GM04503 (cell line): ENCODE measurements around the gene MAMDC2.

Experiments
- DNase-seq: peaks from one replicate; pipeline ENCODE4 v3.0.0-alpha.2; 2012; ENCODE audit warnings: low read depth

The MAMDC2 gene

DNA sequence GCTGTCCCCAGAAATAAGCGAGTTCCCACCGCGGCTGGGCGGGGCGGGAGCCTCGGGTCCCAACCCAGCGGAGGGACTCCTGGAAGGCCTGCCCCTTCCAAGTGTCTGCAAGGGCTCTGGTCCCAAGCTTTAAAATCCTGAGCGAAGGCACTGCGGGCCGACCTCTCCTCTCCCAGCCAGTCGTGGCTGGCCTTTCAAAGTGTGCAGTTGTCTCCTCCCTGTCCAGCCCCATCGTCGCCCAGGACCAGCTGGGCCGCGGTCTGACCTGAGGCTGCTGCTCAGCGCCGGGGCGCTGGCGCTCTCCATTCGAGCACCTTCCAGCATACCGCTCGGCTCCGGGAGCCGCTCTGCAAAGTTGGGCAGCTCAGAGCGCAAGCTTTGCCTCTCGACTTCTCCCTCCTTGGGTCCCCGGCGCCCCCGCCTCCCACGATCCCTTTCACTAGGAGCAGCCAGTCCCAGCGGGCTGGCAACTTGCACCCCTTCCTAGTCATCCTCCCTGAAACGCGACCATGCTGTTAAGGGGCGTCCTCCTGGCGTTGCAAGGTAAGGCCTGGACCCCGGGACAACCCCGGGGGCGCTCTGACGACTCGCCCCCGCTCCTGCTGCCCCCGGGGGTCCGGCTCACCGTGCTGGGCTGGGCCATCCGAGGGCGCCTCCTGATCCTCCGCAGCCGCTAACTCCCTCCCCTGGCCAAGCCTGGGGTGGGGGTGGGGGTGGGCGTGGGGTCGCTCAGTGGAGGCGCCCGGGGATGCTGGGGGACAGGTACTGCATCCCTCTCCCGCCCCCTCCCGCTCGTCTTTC lies at the start of gene MAMDC2:
MAMDC2 (plus strand) TSS at position 160 of the 801 bp plus-strand sequence; CDS start at position 510, 350 bp downstream.
- DNase-seq: no peak

DNA sequence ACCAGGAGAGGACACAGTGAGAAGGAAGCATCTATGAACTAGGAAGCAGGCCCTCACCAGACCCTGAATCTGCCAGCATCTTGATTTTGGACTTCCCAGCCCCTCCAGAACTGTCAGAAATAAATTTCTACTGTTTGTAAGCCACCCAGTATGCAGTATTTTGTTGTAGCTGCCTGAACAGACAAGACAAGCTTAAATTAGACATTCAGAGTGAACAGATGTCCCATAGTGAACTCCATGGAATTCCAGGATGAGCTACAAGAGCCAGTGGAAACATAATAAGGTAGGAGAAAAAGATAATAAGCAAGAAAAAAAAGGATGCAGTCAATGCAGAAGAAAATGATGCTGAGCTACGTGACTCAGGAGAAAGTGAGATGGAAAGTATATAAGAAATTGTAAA lies 47.8 kb upstream of the MAMDC2 start:
- no peak for DNase-seq

GRCh38 chr9:69996967-69997366 lies 46.7 kb upstream of the MAMDC2 start:
- no peak for DNase-seq

DNA sequence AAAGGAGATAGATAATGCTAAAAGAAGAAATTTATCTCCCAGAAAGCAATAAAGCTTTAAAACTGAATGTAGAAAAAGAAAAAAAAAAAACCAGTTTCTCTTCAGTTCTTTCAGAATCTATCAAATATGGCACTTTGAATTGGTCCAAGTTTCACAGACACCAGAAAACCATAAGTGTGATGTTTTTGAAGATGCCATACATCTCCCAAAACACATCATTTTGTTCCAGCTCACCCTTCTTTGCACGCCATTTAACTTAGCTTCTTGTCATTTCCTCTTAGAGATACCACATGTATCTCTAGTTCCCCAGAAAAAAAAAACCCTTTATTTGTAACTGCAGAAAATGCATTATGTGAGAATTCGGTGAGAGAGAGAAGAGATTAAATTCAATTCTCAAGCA lies 46.1 kb upstream of the MAMDC2 start:
- DNase-seq: no peak

- no peak for DNase-seq
Observed at GRCh38 chr9:69999315-69999714, 44.3 kb upstream of the MAMDC2 start.

DNA sequence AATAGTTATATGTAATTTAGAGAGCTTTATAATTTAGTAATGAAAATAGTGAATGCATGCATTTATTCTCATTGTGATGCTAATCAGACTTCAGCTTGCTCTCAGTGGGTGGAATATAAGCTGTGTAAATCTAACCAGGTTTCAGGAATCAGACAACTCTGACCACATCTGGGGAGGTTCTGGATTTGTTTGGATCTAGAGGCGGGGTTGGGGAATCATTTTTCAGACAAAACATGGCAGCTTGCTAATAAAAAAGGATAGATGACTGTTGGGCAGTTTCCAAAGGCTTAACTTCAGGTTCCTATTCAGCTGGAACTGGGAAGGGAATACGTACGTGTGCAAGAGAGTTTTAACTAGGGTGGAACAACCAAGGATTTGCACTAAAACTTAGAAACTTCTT lies 43.2 kb upstream of the MAMDC2 start:
- DNase-seq: no peak

DNA sequence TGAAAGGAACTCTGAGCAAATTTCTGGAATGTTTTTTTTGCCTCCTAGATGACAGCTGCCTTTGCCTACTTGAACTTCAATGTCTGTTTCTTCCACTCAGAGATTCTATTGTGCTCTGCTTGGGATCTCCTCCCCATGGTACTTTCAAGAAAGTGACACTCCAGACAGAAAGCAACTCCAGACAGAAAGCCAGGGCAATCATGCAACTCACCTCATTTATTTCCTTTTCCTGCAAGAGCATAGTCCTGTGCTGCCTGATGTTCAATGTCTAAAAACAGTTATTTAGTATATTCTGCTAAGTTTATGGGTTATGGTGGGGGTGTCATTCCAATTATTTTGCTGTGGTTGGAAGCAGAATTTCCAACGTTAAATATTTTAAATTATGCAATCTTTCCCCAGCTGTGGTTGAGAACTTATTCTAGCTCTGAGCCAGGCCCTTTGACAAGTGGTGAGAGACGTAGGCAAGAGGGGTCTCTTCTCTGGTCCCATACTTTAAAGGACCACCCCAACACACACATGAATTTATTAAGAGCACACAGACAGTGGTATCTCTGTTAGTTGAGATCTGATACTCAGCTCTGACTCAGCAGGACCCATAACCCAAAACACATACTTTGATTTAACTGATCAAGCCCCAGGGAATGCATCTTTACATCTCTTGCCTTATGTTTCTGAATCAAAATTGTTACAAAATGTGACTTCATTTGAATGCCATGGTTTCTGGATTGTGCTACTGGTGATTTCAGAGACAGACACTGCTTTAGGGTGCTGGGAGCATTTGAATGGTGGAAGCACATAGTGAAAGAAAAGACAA lies 39.5 kb upstream of the MAMDC2 start:
- DNase-seq: no peak

- DNase-seq: no peak
Observed at GRCh38 chr9:70006306-70006705, 37.3 kb upstream of the MAMDC2 start.

DNA sequence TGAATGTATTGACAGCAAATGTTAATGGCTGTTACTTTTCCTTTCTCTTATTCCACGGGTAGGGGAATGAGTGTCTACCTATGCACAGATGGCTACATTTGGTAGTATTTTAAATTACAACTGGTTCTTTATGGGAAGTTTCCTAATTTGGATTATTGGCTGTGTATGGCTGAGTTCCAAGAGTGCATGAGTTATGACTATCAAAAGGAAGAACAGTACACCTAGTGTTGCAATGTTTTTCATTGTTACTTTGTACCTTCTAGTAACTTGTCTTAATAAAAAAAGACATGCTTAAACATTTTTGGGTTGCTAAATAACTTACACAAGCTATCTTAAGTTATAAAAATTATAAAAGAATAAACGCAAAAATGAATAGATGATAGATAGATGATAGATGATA lies 35.8 kb upstream of the MAMDC2 start:
- DNase-seq: no peak

GRCh38 chr9:70010015-70010414 lies 33.6 kb upstream of the MAMDC2 start:
- no peak for DNase-seq

- DNase-seq: no peak
Observed at GRCh38 chr9:70011366-70011765, 32.3 kb upstream of the MAMDC2 start.

DNA sequence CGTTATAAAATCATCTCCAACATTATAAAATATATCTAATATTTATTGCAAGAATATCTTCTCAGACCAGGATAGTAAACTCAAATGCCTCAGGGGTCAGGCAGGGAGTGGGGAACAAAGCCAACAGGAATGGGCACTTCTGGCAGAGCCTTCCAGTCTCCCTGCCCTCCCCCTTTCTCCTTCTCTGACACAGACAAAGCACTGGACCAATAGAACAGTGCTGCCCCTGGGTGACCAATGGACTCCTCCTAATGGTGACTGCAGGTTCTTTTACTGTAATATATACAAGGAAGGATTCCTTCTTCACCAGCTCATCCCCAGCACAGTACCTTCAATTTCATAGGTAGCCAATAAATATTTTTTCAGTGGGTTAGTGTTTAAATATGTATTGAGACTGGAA lies 31.1 kb upstream of the MAMDC2 start:
- no peak for DNase-seq

- DNase-seq: no peak
Observed at GRCh38 chr9:70013598-70014196, 30.0 kb upstream of the MAMDC2 start.

DNA sequence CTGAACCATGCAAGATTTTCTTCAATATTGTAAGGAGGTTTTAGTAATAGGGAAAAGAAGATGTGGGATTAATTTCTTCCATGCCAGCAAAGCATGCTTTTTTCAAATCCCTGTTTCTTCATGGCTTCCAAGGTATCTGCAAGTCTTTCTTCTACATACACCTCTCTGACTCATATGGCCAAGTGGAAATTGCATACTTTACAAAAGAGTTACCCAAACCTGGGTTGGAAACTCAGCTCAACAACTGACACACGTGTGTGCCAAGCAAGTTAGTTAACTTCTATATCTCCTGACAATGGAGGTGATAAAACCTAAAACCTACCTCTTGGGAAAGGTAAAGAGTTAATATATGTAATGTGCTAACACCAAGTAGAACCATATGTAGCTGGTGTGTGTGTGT lies 28.5 kb upstream of the MAMDC2 start:
- DNase-seq: no peak

DNA sequence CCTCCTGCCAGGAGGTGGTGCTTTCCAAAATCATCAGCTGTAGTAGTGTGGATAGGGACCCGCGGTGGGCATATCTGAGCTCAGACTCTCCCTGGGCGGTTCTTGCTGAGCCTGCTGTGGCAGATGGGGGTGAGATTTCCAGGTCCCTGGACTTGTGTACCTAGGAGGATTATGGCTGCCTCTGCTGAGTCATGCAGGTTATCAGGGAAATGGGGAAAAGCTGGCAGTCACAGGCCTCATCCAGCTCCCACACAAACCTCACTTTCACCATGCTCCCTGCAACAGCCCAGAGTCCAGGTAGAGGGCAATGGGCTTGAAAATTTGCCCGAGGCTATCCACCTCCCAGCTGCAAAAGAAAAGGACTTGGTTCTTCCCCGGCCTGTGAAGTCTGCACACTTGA lies 23.4 kb upstream of the MAMDC2 start:
- no peak for DNase-seq

- DNase-seq: peak; percentile 61
Observed at GRCh38 chr9:70020991-70021571, 22.6 kb upstream of the MAMDC2 start.

GRCh38 chr9:70028287-70028686 lies 15.4 kb upstream of the MAMDC2 start:
- no peak for DNase-seq

DNA sequence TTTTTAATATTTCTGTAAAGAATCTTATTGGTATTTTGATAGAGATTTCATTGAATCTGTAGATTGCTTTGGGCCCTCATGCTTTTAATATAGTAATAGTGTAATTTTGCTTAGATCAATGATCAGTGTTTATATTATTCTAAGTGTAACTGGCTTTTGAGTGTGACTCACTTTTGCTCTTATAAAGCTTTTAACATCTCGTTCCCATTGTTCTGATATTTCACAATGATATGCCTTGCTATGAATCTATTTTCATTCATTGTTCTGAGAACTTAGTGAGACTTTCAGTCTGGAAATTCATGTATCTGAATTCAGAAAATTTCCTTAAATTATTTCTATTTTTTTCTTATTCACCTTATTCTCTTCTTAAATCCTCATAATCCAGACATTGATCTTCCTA lies 13.5 kb upstream of the MAMDC2 start:
- DNase-seq: no peak

DNA sequence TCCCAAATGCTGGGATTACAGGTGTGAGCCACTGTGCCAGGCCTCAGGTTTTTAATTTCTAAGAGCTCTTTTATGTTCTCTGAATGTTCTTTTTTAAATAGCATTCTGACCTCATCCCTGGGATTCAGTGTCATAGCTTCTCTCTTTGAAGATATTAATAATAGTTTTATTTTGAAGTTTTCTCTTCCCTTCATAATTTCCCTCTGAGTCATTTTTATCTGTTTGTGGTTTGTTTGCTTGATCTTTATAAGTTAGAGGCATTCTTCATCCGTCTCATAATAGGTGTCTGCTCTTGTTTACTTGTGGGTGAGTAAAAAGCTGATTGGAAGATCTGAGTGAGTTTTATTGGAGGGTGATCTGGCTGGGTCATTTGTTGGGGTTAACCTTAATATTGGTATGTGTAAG lies 12.5 kb upstream of the MAMDC2 start:
- no peak for DNase-seq

- DNase-seq: no peak
Observed at GRCh38 chr9:70034271-70034711, 9.4 kb upstream of the MAMDC2 start.

- DNase-seq: no peak
Observed at GRCh38 chr9:70035691-70036090, 8.0 kb upstream of the MAMDC2 start.

GRCh38 chr9:70036641-70037040 lies 7.0 kb upstream of the MAMDC2 start:
- DNase-seq: no peak
